HG03097 (cell line): ENCODE results near the gene ZC3H18.
A peak's percentile ranks its signal among the peaks of the same experiment; 100 is the strongest.

Source experiments
- ATAC-seq: cut with Tn5 transposase; IDR thresholded peaks from one replicate; pipeline ENCODE4 v1.9.1; 2021; ENCODE audit not compliant: unreplicated experiment, low FRiP score

The ZC3H18 gene

GRCh38 chr16:88569985-88570690 is at the start of gene ZC3H18:
Gene ZC3H18, plus strand, starts transcription at chr16:88570403. Its CDS starts 6,721 bp downstream, at chr16:88577124.
- ATAC-seq: peak; percentile 68

- ATAC-seq: no peak
These were observed 48.5 kb upstream of the ZC3H18 start for GRCh38 chr16:88521674-88522073.

GRCh38 chr16:88522276-88522949 is 47.8 kb upstream of the ZC3H18 start:
- no peak for ATAC-seq

DNA sequence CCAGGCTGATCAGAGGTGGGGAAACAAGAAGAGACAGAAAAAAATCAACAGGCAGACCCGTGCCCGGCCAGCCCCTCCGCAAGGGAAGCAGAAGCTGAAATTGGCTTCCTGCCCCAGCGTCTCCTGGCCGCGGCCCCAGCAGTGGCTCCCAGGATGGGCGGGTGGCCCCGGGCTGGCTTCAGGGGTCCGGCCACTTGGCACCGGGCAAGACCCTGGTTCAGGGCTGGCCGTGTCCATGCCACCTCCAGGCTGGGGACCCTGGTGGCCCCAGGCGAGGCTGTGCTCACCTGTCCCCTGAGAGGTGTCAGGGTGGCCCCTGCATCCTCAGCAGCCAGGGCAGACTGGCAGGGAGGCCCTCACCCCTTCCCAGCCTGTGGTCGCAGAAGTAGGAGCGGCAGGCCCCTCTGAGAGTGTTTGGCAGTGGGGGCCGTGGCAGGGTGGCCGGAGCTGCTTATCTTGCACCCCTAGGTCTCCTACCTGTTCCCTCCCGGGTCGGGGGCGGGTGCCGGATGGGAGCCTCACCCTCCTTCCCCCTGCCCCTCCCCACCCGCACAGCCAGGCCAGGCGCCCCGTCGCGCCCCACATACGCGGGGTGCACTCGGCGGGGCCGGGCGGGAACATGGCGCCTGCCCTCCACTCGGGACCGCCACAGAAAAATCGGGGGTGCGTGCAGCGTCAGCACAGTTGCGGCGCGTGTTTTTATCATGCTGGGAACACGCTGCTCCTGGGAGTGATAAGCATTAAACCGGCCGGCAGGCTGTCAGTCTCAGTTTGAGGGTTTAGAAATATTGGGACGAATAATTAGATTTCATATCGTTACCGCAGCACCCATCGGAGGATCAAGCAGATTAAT is 46.7 kb upstream of the ZC3H18 start:
- ATAC-seq: no peak

- ATAC-seq: no peak
These were observed 45.8 kb upstream of the ZC3H18 start for GRCh38 chr16:88524274-88524972.

GRCh38 chr16:88524973-88525662 is 45.1 kb upstream of the ZC3H18 start:
- ATAC-seq: no peak

DNA sequence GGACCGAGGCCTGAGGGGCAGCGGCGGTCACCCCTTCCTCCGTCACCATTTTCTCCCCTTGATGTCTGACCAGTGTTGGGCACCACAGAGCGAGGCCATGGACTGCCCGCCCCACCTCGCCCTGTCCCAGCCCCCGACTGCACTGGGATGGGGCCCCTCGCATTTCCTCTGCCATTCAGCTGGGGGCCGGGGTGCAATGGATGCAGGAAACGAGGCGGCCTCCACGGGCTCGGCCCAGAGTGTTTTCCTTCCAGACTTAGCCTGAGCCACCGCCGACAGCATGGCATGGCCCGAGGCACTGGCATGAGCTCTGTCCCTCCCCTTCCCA is 44.6 kb upstream of the ZC3H18 start:
- no peak for ATAC-seq

DNA sequence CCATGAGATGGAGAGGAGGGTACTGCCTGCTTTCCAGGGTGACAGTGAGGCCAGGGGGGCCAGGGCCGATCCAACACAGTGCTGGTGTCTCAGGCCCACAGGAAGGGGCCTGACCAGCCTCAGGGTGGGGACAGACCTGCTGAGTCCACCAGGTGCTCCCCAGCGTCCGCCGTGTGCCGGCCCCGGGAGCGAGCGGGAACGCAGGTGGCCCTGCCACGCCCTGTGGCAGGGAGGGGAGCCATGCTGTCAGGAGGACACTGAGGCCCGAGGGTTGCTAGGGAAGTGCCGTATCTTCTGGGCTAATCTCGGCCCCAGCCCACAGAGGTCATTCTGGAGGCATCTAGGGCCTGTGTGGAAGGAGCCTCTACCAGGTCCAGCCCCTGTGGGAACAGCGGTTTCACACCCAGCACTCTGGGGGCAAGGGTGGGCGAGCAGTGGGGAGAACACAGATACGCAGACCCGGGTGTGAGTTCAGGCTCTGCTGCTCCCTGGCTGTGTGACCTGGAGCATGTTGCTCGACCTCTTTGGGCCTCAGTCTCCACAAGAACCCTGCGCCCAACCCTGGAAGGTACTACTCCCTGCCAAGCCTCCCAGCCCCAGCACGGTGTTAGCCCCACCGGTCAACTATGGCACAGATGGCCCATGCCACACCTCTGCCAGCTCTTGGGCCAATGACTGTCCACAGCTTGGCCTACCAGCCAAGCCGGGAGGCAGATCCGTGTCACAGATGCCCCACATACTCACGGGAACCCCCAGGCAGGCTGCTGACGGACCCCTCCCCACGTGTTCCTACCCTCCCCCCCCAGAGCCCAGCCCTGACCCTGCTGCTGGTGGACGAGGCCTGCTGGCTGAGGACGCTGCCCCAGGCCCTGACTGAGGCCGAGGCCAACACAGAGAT is 43.9 kb upstream of the ZC3H18 start:
- no peak for ATAC-seq

DNA sequence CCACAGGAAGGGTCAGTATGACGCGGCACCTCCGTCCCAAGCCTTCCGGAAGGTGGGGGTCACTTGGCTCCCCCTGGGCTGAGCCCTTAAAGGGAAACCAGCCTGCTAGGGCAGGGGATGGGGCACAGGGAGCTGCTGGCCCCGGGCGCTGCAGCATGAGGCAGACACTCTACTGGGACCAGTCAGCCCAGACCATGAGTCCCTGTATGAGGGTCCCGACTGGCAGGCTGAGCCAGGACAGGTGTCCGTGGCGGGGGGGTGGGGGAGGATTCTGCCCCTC is 43.4 kb upstream of the ZC3H18 start:
- no peak for ATAC-seq

DNA sequence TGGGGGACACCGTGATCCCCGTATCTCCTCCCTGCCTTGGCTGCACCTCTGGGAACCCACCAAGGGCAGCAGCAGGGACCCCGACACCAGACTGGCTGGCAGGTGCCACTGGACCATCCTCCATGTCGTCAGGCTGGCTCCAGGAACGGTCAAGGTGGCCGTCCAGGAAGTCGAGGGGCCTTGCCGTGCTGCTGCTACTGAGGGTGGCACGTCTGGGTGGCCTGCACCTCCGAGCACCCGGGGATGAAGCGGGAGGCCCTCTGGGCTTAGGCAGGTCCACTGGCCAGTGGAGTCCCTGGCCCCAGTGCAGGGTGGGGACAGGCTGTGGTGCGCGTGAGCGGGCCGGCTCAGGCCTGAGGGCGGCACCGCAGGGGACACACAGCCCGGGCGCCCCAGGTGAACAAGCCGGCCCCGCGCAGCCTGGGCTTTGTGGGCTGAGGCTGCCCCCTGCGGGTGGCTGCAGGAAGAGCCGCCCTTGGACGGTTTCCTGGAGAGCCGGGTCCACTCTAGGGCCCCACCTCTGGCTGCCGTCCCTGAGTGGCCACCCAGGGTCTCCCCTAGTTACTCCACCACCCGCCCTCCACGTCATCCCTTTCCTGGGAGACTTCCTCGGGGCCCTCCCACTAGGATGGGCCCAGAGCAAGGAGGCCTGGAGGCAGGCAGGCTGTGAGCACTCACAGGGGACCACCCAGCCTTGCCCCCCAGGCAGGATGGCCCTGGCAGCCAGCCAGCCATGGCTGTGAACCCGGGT is 42.8 kb upstream of the ZC3H18 start:
- no peak for ATAC-seq

DNA sequence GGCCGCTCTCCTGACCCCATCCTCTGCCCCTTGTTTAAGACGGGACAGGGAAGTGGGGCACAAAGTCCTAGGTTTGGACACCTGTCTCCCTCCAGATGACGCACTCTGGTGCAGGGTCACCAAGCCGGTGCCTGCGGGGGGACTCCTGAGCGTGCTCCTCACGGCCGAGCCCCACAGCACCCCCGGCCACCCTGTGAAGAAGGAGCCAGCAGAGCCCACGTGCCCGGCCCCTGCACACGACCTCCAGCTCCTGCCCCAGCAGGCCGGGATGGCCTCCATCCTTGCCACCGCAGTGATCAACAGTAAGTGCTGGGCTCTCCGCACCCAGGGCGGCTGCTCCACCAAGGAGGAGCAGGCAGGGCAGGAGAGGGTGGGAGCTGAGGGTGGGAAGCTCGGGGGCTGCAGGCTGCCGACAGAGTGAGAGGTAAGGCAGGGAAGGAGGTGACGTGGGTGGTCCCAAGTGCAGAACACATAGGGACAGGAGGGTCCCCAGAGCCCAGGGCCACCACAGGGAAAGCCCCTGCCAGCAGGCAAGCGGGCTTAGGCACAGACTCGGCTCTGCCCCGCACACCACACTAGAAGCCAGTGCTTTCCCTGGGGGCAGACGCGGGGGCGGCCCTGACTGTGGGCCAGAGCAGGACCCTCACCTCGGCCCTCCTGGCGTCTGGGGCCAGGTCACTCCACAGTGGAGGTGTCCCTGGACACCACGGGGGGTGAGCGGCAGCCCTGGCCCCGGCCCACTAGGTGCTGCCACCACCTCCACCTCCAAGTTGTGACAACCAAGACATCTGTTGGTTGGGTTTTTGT is 42.1 kb upstream of the ZC3H18 start:
- no peak for ATAC-seq

GRCh38 chr16:88528902-88529318 is 41.3 kb upstream of the ZC3H18 start:
- ATAC-seq: no peak

DNA sequence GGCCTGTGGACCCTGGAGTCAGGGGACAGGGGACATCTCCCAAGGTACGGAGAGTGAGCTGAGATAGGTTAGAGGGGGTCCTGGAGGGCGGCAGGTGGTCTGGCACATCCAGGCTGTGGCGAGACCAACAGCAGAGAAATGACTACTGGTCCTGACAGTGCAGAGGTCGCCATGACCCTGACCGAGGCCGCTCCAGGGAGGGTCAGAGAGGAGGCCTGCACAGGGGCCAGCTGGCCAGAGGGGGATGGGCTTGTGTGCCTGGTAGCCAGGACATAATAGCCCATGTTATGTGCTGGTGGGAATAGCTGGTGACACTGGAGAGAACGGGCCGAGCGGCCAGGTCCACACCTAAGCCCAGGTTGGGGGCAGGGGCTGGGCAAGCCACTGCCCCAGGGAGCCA is 40.6 kb upstream of the ZC3H18 start:
- ATAC-seq: no peak

- ATAC-seq: no peak
These were observed 39.9 kb upstream of the ZC3H18 start for GRCh38 chr16:88530051-88530857.

DNA sequence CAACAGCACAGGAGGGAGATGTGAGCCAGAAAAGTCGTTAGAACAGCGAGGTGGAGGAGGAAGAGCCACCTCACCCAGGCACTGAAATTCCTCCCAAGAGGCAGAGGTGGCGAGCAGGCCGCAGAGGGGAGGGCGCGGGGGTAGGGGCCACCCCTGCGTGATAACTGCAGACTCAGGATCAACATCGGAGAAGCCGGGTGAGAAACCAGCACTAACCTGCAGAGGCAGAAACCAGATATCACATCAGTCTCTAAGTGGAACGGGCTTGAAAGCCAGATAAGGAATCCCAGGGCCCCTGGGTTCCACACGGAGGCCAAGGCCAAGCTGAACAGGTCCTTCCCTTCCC is 39.4 kb upstream of the ZC3H18 start:
- no peak for ATAC-seq

DNA sequence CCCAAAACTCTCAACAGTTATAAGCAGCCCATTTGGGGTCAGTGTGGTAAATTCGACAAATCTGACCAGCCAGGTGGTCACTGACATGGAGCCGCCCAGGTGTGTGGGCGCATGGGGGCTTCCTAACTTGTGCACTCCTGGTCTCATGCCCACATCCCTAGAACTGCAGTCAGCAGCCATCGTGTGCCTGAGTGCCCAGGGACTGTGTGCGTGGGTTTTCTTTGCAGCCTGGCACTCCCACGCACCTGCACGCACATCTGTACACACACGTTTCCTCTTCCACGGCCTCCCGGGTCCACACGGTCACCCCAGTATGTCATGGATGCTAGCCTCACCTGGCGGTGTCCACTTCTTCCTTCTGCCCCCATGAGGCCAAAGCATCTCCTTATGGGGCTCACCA is 38.9 kb upstream of the ZC3H18 start:
- no peak for ATAC-seq

- ATAC-seq: no peak
These were observed 38.2 kb upstream of the ZC3H18 start for GRCh38 chr16:88531931-88532433.
